HG03521 (cell line): ENCODE results near the gene GRK5.

ENCODE experiments used
- ATAC-seq: cut with Tn5 transposase; IDR thresholded peaks from one replicate; pipeline ENCODE4 v1.9.1; 2021; ENCODE audit warnings: mild to moderate bottlenecking, moderate library complexity; ENCODE audit not compliant: unreplicated experiment

Gene GRK5

DNA sequence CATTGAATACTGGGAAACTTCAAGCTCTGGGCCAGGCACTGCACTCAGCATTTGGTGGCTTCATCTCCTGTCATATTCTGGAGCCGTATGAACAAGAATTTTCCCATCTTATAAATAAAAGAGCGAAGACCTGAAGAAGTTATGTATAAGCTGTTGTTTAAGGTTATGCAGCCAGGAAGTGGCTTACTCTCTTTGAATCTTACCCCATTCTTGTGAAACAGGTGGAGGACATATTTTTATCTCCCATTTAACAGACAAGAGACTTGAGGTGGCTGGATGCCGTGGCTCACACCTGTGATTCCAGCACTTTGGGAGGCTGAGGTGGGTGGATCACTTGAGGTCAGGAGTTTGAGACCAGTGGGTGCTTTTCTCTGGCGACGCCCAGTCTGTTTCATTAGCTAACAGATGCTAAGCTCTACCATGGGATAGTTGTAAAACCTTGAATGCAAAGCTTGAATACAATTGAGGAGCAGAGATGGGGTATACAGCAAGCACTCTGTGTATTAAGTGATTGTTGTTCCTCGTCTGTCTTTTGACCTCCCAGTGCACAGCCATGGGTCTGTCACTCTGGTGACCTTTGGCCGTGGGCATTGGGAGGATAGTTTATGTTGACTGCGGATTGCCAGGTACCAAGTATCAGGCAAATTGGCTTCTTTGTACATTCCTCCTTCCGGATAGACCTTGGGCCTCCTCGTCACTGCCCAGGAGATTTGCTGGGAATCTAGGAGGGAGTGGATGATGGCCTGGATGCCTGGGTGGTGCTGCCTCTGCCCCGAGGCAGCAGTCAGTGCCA, 85.8 kb downstream of the GRK5 start:
- ATAC-seq: no peak

DNA sequence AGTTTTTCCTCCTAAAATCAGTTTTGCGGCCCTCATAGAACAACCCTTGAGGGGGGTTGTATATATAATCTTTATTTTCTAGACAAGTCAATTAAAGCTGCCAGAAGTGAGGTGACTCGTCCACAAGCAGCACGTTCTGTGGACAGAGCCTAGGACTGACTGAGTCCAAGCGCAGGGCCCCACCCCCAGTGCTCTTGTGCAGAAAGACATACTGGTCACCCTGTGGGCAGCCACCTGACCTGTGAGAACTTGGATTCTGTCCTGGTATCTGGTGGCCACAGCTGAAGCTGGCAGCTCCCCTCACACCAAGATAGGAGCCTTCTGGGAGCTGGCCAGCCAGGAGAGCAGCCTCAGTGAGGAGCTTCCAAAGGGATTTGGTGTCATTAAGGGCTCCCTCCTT, 89.3 kb downstream of the GRK5 start:
- ATAC-seq: no peak

DNA sequence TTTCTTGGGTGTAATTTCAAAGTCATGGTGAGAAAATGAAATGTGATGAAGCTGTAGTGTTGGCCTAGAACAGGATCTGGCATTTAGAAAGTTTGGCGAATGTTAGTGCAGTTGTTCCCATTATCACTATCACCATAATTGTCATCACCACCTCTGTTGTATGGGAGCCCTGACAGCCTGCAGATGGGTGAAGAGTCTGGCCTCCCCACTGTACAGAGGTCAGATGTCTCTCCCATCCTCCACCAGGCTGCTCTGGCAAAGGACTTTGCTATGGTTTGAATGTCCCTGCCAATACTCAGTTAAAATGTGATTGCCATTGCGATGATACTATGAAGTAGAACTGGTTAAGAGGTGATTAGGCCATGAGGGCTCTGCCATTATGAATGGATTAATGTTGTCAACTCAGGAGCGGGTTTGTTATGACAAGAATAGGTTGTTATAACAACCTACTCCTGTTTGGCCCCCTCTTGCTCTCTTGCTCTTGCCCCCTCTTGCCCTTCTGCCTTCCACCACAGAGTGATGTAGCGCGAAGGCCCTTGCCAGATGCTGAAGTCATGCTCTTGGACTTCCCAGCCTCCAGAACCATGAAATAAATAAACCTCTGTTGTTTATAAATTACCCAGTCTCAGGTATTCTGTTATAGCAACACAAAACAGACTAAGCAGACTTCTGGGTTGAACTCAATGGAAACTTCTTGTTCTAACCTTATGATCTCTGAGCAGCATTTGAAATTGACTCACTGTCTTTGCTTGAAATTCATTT, 90.0 kb downstream of the GRK5 start:
- no peak for ATAC-seq

GRCh38 chr10:119298810-119299209, 91.4 kb downstream of the GRK5 start:
- ATAC-seq: no peak

DNA sequence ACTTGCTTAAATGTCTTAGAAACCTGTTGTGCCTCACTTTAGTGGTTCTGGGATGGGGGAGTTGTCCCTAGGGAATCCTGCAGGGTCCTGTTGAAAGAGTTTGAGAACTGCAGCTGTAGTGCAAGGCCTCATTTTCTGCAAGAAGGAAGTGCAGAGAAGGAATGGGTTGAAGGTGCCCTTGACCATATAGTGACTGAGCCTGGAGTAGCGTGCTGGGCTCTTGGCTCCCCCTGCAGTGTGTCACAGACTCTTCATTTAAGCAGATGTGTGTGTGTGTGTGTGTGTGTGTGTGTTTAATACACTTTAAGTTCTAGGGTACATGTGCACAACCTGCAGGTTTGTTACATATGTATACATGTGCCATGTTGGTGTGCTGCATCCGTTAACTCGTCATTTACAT, 92.2 kb downstream of the GRK5 start:
- ATAC-seq: no peak

DNA sequence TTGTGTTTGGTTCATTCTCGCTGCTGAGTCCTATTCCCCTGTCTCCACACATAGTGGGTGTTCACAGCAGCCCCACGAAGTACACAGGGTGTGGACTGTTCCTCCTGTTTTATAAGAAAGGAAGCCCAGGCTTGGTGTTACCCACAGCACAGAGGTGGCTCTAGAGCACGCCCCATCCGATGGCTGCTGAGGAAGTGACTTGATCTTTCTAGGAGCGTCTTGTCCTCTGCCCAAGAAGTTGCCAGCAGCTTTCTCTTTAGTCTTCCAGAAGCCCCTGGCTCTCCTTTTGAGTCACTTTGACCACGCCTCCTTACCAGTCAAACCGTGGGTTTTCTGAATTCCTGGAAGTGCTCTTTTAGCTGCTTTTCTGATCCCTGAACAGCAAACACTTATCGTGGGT, 94.0 kb downstream of the GRK5 start:
- ATAC-seq: no peak

GRCh38 chr10:119302172-119302571, 94.8 kb downstream of the GRK5 start:
- ATAC-seq: no peak

DNA sequence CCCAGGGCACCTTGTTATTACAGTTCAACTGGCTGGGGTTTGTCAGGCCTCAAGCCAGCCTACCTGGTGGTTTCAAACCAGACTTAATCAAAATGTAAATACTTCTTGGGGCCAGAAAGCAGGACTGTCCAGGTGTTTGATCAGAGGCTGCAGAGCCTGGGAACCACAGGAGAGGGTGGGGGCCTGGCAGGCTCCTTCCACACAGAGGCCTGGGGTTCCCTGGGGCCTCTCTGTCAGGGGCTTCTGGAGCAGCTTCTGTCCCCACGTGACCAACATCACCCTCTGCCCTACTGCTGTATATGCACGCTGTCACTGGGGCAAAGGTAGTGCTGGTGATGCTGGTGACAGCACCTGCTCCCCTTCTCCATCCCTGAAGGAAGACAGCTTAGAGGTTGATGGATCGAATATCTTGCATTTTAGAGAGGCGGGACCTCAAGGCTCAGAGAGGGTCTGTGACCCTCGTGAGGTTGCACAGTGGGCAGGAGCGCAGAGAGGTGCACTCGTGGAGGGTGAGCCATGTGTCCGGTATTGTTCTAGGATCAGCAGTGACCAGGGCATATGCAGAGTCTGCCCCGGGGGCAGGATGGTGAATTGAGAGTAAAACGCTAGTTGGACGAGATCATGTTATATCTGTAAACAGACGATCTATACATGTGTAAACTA, 95.4 kb downstream of the GRK5 start:
- no peak for ATAC-seq

DNA sequence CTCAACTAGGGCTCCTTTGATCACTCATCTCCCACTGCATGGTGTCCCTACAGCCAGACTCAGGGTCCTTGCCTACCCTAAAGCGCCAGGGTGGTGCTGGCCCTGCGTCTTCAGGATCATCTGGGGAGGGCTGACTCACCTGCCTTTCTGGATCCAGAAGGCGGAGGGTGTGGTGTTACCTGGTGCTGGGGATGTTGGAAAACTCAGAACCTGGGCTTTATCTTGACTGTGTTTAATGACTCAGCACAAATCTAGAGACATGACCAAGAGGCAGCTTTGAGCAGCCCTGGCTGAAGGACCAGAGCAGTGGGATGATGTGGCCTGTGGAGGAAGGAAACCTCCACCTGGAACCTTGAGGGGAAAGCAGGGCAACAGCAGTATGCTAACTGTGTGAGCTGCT, 96.5 kb downstream of the GRK5 start:
- ATAC-seq: no peak

DNA sequence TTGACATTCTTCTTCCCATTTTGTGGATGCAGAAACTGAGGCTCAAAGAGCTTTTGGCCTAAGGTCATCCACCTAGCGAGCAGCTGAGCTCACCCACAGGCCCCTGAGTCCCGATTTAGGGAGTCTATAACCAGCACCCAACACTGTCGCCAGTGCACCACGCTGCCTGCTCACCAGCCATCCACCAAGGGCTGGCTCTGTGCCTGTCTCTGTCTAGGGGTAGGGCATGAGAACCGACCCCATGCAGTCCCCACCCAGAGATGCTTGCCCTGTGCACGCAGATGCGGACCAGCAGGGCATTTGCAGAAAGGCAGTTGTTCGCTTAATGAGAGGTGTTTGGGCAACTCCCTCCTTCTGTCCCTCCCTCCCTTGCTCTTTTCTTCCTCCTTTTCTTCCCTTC, 97.2 kb downstream of the GRK5 start:
- no peak for ATAC-seq

DNA sequence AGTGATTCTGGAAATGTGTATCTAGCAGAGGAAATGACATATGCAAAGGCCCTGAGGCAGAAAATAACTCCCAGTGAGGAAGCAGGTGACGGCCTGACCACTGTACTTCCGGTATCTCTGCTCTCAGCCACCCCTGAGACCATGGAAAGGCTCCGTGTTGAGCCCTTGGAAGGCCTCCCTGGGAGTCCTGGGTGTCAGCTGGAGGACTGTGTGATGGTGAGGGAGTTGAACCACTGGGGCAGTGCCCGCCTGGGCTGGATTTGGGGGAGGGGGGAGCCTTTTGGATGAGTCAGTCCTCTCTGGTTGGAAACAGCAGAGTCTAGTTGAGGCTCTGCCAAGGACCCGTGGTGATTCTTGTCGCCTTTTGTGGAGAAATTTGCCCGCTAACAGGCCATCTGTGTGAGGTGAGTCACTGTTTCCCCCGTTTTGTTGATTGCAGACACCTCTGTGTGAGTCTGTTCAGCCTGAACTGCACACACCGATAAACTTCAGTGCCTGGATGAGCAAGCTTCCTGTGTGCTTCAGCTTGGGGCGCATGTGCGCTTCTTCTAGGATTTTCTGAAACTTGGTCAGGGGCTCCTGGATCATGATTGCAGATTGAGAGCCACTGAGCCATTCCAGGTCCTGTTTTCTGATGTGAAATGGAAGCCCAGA, 98.6 kb downstream of the GRK5 start:
- peak; percentile 58 for ATAC-seq

GRCh38 chr10:119306514-119306951, 99.2 kb downstream of the GRK5 start:
- ATAC-seq: peak; percentile 73

DNA sequence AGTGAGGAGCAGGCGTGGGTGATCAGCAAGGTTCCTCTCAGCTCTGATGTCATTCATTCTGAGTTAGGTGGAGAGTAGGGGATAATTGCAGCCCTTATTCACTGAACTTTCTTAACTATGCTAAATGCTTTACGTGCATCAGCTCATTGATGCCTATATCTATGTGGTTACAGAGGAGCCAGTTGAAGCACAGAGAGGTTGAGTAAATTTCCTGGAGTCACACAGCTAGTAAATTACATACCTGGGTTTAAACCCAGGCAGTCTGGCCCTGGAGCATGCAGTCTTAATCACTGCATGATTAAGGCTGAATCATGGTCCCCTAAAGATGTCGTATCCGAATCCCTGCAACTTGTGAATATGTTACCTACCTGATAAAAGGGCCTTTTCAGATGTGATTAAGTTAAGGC, 99.6 kb downstream of the GRK5 start:
- ATAC-seq: no peak

GRCh38 chr10:119308089-119308488, 100.7 kb downstream of the GRK5 start:
- no peak for ATAC-seq

DNA sequence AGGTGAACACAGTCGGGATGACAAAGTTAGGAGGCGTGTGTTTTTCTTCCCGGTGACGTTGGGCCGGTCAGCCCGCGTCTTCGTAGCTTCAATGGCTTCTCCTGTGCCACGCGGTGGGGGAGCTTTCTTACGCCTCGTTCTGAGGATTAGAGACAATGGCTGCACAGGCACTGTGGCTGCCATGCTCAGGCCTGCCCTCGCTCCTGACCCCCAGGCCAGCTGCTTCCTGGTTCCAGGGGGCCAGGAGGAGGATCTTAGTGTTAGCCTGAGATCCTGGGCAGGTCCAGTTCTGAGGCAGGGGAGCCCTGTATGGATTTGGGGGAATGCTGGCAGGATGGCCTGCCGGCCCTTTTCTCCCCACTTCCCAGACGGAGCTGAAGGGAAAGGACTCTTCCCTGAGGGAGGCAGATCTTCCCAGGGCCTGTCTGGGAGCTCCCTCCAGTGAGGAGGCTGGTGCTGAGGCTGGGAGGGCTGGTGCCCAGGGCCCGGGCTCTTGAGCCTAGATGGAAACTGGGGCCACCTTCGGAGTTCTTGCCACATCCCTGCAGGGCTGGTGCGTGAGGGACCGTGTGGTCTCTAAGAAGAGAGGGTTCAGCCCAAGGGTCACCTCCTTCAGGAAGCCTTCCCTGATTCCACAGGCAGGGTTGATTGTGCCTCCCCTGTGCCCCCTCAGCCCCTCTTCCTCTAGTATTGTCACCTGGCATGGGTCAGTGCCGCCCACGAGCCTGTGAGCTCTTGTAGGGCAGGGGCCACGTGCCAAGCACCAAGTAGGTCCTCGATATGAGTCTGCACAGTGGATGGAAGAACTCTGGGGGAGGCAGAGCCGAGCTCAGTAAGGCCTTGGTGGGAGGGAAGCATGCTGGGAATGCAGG, 101.4 kb downstream of the GRK5 start:
- ATAC-seq: no peak

GRCh38 chr10:119309423-119309770, 102.0 kb downstream of the GRK5 start:
- ATAC-seq: no peak

- ATAC-seq: no peak
Observed at GRCh38 chr10:119310806-119311205, 103.4 kb downstream of the GRK5 start.

GRCh38 chr10:119312241-119312640, 104.9 kb downstream of the GRK5 start:
- ATAC-seq: no peak

- no peak for ATAC-seq
Observed at GRCh38 chr10:119313024-119313423, 105.7 kb downstream of the GRK5 start.

DNA sequence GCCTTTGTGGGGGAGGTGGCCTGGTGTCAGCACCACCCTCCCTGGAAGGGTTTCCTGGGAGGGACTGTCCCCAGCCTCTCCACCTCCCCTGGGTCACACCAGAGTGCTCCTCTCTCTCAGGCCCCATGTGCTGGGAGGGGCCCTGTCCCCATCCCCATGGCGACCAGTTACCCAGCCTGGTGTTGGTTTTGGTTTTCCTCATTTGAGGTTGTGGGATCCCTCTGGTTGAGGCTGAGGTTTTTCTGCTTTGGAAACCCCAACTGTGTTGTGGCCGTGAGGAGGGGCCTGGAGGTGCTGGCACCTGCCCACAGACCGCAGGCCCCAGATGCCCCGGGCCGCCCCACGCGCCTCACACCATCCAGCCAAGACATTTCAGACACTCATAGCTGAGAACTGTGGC, 106.3 kb downstream of the GRK5 start:
- ATAC-seq: peak; percentile 43
